Pancreas (tissue), 10 donors: Measurements from ENCODE around the gene COL25A1. TPM values are rescaled to one million over a fixed set of nuclear protein-coding genes. Genes with fewer than 3 reads are reported as not detected.

Source experiments
- ATAC-seq, 4 donors: fragments of 200-7000 bp; cut with Tn5 transposase; one replicate each; pipeline versions ENCODE4 v1.8.0 to v1.9.1; 2020; ENCODE audit warnings: mild to moderate bottlenecking in 4 of 4, moderate library complexity in 4 of 4
- DNase-seq, 6 donors: peaks; one replicate each; pipeline ENCODE4 v3.0.0-alpha.2; 2020
- FAIRE-seq: peaks from 2 replicates; lab custom pipeline; 2012; peaks lifted over from hg19 to GRCh38; lab: Jason Lieb, UNC
- H3K27ac ChIP-seq, 4 donors: fragments of 200-600 bp; sonication (generic); 1 replicate in 3 of 4; 2 replicates in 1 of 4; pipeline versions ENCODE4 v1.5.0 to v1.8.0; 2020
- H3K27me3 ChIP-seq, 4 donors: fragments of 200-600 bp; one replicate each; pipeline ENCODE4 v1.8.0; 2021
- H3K36me3 ChIP-seq, 3 donors: fragments of 200-600 bp; sonication (generic) in 1 of 3; one replicate each; pipeline versions ENCODE4 v1.5.0 to v1.8.0; 2020 to 2021
- H3K4me1 ChIP-seq, 3 donors: fragments of 200-600 bp; one replicate each; pipeline ENCODE4 v1.8.0; 2021
- H3K4me3 ChIP-seq, 4 donors: fragments of 200-600 bp; sonication (generic) in 2 of 4; one replicate each; pipeline versions ENCODE4 v1.5.0 to v1.8.0; 2020 to 2021
- H3K9me3 ChIP-seq, 4 donors: fragments of 200-600 bp; one replicate each; pipeline ENCODE4 v1.8.0; 2021
- CTCF ChIP-seq, 4 donors: fragments of 200-600 bp; sonication (generic) in 3 of 4; IDR thresholded peaks; one replicate each; pipeline versions ENCODE4 v1.5.0 to v1.8.0; 2021; ENCODE audit warnings: antibody characterized with exemption in 4 of 4
- WGBS, 2 donors: extraction: QIAGEN DNeasy Blood & Tissue Kit; methylation state at CpG; one replicate each; pipeline ENCODE4 v1.1.7; 2013; 5-methylcytosine and 5-hydroxymethylcytosine counted together
- intact Hi-C, 3 donors: fragments of 100-400 bp; cut with DNase I; formaldehyde crosslinking; loops; one replicate each; pipeline versions ENCODE4 v1.11.1 to v1.14.2; 2022
- polyA plus RNA-seq, 2 donors: library from polyadenylated mRNA; stranded (reverse); fragments of 200-250 nt; gene quantifications; one replicate each; pipeline ENCODE4 v1.2.3, GENCODE V29; 2013
- total RNA-seq, 6 donors: library from RNA; stranded (reverse); fragmentation: NEBNext Ultra II Directional in 4 of 6; extraction: Animal tissue kit (Norgen Biotek cat#: 25700) in 4 of 6; gene quantifications; one replicate each; pipeline versions ENCODE4 v1.2.1 to v1.2.4, GENCODE V29; 2021 to 2023
- donor health status: healthy with polysubstance abuse.
- donor health status: DM: no; HTN: no; CAD: no; lungs with moderate emphysema.
- donor health status: DM: no; HTN: no; CAD: no.
- donor health status: control.
- donor health status: control.
- donor health status: Bipolar disorder and iron deficiency.
- donor health status: DM: yes; HTN: yes; CAD: no.
- donor health status: DM: no; HTN: no; CAD: no.
- donor health status: DM: no; HTN: no; CAD: no.
- donor health status: DM: yes; HTN: yes; CAD: no.

Gene COL25A1
- total and polyA plus RNA-seq, 8 donors, result 0.08 to 0.46 (median 0.22) TPM

GRCh38 chr4:108959491-108959890 lies 343.0 kb downstream of the COL25A1 start:
- no peak overlapping the region for H3K4me3 ChIP-seq
- no peaks in the 10 kb centered on the region for H3K36me3 ChIP-seq
- H3K27me3 ChIP-seq, result no peaks in the 10 kb centered on the region
- H3K4me1 ChIP-seq, result no peaks in the 10 kb centered on the region
- DNase-seq (no peak), ATAC-seq (no peak), FAIRE-seq (no peak)
- no peak overlapping the region for H3K27ac ChIP-seq
- no peak for TF ChIP-seq CTCF (IDR thresholded peaks at IDR 0.05)
- intact Hi-C loops, result no loop called here
- no peaks in the 10 kb centered on the region for H3K9me3 ChIP-seq

GRCh38 chr4:108954880-108955279 lies 347.6 kb downstream of the COL25A1 start:
- no peak for TF ChIP-seq CTCF (IDR thresholded peaks at IDR 0.05)
- no peak for FAIRE-seq
- ATAC-seq, result no peak

GRCh38 chr4:108953941-108954340 lies 348.5 kb downstream of the COL25A1 start:
- no peak for FAIRE-seq
- 50 to 61% methylated on average over 4 of the region's 4 CpGs for WGBS, 2 donors

More at GRCh38 chr4:108954880-108955279, 347.6 kb downstream of the COL25A1 start:
- no peak for DNase-seq
- Histone ChIP-seq H3K4me1 (no peaks in the 10 kb centered on the region), H3K4me3 (no peak overlapping the region), H3K27me3 (no peaks in the 10 kb centered on the region), H3K36me3 (no peaks in the 10 kb centered on the region), H3K27ac (no peak overlapping the region), H3K9me3 (no peaks in the 10 kb centered on the region)
- intact Hi-C loops, result no loop called here
- WGBS, 2 donors, result 33 to 43% methylated on average over 3 of the region's 3 CpGs

GRCh38 chr4:108950158-108950915 lies 352.1 kb downstream of the COL25A1 start:
- 73 to 82% methylated on average over 6 of the region's 6 CpGs for WGBS, 2 donors
- TF ChIP-seq CTCF (IDR thresholded peaks at IDR 0.05), result no peak
- ATAC-seq (no peak), DNase-seq (no peak), FAIRE-seq (no peak)
- H3K36me3 ChIP-seq, result no peaks in the 10 kb centered on the region
- no peak overlapping the region for H3K27ac ChIP-seq
- H3K27me3 ChIP-seq, result no peaks in the 10 kb centered on the region
- no peak overlapping the region for H3K4me3 ChIP-seq
- no peaks in the 10 kb centered on the region for H3K9me3 ChIP-seq
- intact Hi-C loops, result no loop called here
- no peaks in the 10 kb centered on the region for H3K4me1 ChIP-seq

More at GRCh38 chr4:108953941-108954340, 348.5 kb downstream of the COL25A1 start:
- H3K27ac ChIP-seq, result no peak overlapping the region
- no peaks in the 10 kb centered on the region for H3K36me3 ChIP-seq
- ATAC-seq (no peak), DNase-seq (no peak)
- no peaks in the 10 kb centered on the region for H3K4me1 ChIP-seq
- intact Hi-C loops, result no loop called here
- H3K9me3 ChIP-seq, result no peaks in the 10 kb centered on the region
- no peak overlapping the region for H3K4me3 ChIP-seq
- no peak for TF ChIP-seq CTCF (IDR thresholded peaks at IDR 0.05)
- H3K27me3 ChIP-seq, result no peaks in the 10 kb centered on the region

- intact Hi-C loops, result no loop called here
- DNase-seq (no peak), ATAC-seq (no peak), FAIRE-seq (no peak)
- Histone ChIP-seq H3K27ac (no peak overlapping the region), H3K27me3 (no peaks in the 10 kb centered on the region), H3K4me1 (no peaks in the 10 kb centered on the region), H3K4me3 (no peak overlapping the region), H3K9me3 (no peaks in the 10 kb centered on the region), H3K36me3 (no peaks in the 10 kb centered on the region)
- no peak for TF ChIP-seq CTCF (IDR thresholded peaks at IDR 0.05)
Measured at GRCh38 chr4:108947526-108947925, 354.9 kb downstream of the COL25A1 start.
